Measurements from ENCODE around the gene PABPN1.

The PABPN1 gene

DNA sequence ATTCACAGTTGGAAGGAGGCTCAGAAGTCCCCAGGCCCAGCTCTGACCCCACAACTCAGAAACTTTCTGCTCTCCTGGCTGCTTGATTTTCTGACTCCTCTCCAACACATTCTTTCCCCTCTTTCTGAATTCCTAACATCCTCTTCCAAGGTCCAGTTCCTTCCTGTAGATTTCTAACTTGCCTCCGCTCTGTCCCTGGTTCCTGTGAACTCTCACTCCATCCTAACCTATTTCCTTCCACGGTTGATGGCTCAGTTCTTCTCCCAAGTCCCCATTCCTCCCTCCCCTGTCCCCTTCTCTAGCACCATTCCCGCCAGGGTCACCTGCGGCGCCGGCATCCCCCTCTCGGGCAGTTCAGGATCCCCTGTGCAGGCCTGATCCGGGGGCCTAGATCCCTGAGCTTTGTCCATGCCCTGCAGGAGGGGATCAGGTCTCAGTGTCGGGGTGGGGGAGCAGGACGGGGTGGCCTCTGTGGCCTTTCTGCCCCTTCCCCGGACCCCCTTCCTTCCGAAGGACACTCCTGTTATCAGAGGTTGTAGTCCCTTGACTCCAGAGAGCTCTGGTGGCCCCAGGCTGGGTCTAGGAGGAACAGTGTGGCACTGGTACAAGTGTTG lies 37.4 kb downstream of the PABPN1 start:
- no peak for DNase-seq

DNA sequence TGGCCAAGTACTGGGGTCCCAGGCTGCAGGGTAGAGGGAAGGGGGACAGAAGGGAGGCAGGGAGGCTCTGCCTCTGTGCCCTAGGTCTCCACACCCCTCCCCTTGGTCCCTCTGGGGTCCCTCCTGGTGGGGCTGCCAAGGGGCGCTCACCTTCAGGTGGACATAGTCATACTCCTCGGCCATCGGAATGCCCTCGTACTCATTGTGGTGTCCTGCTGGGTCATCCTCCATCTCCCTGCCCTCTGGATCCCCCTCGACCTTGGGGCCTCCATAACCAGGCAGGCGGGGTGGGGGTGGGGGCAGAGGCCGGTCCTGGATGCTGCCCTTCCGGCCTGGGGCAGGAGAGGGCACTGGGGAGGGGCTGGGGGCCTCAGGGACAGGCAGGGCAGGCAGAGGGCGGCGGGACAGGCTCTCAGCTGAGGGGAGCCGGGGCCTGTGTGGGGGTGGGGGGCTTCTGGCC lies 37.9 kb downstream of the PABPN1 start:
- no peak for DNase-seq

DNA sequence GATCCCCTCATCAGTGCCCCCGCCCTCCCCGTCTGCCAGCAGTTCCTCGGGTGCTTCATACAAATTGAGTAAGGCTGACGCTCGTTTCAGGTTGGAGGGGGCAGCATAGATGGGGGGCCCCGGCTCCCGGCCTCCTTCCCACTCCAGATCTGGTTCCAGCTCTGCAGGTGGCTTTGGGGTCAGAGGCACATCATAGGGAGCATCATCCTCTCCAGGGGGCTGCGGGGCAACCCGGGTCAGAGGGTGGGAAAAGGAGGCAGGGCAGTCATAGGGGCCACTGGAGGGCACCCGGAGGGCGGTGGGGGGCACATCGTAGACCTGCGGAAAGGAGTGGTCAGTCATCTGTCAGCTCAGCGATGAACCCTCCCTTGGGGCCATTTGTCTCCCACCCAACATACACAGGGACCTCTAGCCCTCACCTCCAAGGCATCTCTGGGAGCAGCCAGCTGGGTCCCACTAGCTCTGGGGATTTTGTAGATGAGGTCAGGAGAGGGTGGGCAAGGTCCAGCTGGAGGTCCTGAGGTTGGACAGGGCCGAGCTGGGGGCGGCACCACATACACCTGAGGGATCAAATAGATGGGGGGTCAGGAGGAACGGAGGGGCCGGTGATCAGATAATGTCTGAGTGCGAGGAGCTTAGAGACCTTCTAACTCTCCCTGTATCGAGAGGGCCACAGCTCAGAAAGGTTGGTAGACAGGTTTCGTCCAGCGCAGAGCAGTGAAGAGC lies 38.6 kb downstream of the PABPN1 start:
- no peak for DNase-seq

DNA sequence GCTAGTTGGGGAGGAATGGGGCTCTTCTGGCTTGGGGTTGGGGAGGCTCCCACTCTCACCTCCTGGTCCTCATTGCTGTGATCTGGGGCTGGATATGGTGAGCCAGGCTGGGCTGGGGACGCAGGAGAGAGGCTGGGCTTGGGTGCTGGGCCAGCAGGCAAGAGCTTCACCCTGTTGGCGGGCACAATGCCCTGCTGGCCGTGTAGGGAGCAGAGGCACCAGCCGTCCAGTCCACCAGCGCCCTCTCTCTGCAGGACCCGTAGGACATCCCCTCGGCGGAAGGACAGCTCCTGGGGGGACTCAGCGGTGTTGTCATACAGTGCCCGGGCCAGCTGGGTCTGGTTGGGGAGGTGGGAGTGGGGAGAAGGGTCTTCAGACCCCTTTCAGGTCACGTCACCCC lies 39.2 kb downstream of the PABPN1 start:
- DNase-seq, result no peak

DNA sequence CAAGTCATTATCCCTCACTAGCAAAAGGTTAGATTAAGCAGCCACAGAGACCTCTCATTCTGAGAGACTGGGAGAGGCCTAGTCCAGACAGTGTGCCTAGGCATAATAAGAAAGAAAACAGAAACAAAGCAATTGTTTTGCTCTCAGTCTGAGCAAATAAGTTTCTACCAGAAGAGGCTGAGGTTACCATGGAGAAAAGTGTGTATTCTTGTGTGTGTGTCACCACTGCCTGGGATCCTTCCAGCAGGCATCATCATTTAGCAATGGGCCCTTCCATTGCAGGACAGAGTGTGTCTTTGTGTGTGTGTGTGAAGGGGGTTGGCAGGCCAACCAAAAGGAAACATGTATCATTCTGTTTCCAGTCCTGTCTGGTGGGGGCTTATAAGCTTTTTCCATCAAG lies 40.1 kb downstream of the PABPN1 start:
- no peak for DNase-seq

DNA sequence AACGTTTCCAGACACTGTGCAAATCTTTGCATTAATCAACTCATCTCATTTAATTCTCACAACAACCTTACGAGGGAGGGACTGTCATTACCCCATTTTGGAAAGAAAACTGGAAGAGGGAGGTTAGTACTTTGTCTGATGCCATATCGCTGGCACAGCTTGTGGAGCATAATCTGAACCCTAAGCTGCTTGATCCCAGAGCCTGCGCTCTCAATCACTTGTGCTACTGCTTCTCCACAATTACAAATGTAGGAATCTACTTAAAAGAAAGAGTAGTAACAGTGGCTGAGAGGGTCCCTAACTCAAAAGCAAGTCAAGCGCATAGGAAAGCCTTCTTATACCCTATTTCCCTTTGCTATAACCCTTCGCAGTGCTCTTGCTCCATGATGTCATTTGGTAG lies 40.5 kb downstream of the PABPN1 start:
- no peak for DNase-seq

DNA sequence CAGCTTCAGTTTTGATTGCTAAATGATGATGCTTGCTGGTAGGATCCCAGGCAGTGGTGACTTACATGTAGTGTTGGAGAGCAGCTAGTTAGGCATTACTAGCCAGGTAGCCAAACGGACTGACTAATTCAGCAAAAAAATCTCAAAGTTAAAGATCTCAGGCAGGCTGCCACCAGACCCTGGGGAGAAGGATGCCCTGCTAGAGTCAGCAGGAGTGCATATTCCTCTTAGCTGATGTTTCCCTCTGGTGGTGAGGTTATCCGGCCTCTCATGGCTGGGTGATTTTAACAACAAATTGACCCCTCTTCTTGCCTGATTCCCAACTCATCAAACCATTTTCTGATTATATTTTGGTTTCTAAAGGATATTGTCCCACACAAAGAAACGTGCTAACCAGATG lies 40.9 kb downstream of the PABPN1 start:
- DNase-seq, result no peak

DNA sequence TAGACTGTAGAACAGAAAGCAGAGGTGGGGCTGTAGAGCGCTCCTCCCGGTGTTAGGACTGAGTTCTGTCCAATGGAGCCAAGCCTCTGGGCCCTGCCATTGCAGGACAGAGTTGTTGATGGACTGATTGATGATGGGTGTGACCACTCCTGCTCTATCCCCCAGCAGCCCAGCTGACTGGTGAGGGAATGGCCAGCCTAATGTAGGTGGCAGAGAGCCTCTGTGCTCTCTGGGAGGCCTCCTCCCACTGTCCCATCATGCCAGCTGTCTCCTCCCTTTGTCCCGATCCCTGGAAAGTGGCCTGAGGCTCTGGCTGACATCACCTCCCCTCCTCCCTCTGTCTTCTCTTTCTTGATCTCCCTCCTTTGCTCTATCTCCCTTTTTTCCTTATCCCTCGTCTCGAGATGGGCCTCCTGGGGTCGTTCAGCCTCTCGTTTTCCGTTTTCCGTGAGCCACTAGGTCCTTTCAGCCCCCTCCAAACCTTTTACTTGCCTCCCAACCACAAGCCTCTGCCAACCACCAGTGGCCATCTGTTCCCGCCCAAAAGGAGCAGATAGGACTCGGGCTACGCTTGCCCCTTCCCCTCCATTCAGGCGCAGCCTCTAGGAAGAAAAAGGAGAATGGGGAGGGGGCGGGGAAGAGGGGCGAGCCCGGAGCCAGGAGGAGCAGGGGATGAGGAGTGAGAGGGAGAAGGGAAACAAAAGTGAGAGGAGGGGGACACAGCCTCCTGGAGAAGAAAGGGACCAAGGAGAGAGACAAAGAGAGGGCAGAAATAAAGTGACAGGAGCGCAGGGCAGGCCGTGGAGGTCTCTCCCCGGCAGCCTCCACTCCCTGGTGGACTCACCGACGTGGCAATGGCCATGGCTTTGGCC lies 43.1 kb downstream of the PABPN1 start:
- no peak for DNase-seq

DNA sequence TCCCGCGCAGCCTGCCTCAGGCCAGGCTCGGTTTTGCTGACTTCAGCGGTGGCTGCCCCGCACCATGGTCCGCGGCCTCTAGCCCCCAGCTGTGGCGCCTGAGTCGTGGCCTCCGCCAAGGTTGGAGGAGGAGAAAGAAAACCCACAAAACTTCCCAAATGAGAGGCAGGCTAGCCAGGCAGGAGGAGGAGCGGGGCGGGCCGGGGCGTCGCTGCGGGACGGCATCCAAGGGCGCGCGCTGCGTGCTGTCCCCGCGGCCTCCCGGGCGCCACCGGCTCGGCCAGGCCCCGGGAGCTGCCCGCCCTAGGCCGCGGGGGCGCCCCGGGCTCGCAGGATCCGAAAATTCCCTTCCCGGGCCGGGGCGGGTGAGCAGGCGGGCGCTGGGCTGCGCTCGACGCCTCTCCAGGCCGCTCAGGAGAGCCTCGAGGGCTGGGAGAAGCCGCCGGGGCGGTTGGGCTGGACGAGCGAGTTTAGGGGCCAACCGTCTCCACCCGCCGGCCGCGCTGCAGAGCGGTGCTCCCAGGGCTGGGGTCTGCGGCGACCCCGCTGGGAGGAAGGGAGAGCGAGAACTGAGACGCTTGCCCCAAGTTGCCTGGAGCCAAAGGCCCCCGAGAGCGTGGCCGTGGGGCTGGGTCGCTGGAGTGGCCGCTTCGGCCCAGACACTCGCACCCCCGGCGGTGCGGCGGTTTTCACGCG lies 43.9 kb downstream of the PABPN1 start, which contains the start of gene EFS:
Gene EFS, minus strand, starts transcription at position 137 of the 696 bp plus-strand sequence. CDS start 147 bp downstream, outside the sequence.
- DNase-seq, result no peak

DNA sequence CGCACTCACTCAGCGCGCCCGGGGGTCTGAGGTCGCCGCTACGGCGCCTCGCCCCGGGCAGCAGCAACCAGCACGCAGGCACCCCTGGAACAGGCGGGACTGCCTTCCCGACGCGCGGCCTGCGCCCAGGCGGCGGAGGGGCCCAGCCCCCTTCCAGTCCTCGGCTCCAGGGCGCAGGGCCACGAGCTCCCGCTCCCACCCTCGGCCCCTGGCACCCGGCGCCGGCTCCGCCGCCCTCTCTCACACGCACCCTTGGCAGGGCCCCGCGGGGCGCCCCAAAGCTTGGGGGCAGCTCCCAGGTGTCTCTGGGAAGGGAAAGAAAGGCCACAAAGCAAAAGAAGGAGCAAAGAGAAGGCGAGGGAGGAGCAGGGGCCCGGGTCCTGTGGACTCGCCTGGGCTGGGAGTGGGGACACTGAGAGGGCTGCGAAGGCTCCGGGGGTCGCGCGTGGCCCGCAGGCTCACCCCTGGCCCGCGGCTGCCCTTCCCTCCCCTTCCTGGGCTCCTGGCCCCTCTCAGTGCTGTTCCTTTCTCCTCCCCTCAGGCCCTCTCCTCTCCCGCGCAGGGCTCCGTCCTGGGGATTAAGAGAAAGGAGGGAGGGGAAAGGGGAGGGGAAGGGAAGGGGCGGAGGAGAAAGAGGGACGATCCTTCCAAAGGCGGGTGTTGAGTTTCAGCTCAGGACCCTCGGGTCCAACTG lies 44.6 kb downstream of the PABPN1 start:
- DNase-seq, result no peak

DNA sequence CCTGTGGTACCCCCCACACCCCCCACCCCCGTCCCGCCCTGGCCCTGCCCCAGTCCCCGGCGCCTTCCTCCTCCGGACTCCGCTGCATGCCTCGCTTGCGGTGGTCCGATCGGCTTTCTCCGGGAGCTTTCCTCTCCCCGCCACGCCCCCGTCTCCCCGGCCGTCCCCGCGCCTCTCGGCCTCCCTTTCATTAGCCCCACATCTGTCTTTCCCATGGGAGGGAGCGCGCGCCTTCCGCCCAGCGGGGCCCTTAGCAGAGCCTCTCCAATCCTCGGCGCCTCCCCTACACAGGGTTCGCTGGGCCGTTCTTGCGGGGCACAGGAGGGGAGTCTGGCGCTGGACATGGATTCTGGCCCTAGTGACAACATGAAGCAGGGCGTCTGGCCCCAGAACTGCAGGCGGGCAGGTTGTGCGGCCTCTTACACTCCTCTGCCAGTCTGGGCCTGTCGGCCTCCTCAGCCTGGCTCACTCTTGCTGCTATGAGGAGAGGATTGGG lies 45.2 kb downstream of the PABPN1 start:
- no peak for DNase-seq

DNA sequence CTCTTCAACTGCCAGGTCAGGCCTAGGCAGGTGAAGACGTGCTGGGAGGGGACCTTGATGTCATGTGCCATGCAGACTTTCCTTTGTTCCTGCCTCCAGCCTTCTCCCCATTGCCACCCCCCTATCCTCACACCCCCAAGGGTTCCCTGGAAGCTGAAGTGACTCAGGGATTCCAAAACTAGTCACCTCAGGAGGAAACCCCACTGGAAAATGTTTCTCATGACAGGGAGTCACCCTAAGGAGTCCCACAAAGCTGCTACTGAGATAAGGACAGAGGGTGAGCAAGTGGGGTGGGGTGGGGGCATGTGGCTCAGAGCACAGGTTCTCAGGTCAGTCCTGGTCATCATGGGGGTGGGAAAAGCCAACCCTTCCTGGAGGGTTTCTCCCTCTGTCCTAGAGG lies 49.0 kb downstream of the PABPN1 start:
- no peak for DNase-seq

DNA sequence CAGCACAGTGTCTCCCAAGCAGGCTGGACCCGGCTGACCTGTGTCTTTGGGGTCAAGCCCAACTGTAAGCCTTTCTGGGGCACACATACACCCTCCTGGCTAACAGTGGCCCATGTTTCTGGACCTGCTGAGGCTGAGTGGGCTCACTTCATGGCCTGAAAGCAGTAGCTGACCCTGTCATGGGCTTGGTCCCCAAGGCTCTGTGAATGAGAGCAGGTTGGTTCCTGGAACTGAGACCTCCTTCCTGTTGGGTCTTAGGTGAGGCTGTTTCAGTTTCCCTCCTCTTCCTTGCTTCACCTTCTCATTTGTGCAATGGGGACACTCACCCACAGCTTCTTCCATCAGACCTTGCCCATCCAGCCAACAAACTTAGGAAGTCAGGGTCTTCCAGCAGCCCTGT lies 50.6 kb downstream of the PABPN1 start:
- DNase-seq, result no peak

DNA sequence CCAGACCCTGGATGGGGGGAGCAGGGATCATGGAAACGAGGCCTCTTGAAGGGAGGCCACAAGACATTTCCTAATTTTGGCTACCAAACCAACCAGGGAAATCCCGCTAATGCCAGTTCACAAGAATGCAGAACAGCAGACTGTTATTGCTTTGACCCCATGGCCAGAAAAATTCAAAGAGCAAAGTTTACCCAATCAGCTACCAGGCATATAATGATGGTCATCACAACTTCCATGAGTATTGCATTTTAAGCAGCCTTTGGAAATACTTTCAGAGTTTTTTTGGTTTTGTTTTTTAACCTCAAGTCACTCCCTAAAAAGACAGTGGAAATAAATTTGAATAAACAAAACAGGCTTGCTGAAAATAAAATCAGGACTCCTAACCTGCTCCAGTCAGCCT lies 51.3 kb downstream of the PABPN1 start, which contains the start of gene IL25:
Gene IL25, plus strand, starts transcription at position 301 of the 400 bp plus-strand sequence.
- DNase-seq, result no peak

DNA sequence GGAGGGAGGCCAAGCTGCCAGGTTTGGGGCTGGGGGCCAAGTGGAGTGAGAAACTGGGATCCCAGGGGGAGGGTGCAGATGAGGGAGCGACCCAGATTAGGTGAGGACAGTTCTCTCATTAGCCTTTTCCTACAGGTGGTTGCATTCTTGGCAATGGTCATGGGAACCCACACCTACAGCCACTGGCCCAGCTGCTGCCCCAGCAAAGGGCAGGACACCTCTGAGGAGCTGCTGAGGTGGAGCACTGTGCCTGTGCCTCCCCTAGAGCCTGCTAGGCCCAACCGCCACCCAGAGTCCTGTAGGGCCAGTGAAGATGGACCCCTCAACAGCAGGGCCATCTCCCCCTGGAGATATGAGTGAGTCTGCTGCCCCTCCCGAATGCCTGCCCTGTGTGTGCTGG lies 51.8 kb downstream of the PABPN1 start:
- DNase-seq, result no peak
